HepG2 (cell line): ENCODE results near the gene PHLPP2. TPM values are rescaled to one million over a fixed set of nuclear protein-coding genes. Genes with fewer than 3 reads are reported as not detected.

Source experiments
- E2F5 ChIP-seq: sonication (generic); formaldehyde crosslinking; conservative IDR thresholded peaks from 2 replicates; pipeline ENCODE4 v1.4.0; 2020; ENCODE audit warnings: missing genetic modification reagents
- ETV5 ChIP-seq: IDR thresholded peaks from 2 replicates; pipeline ENCODE4 v1.6.1; 2018; ENCODE audit warnings: missing biosample characterization, missing genetic modification reagents, inconsistent platforms, borderline replicate concordance
- HDAC1 ChIP-seq: sonication (generic); formaldehyde crosslinking; IDR thresholded peaks from 2 replicates; pipeline ENCODE4 v1.5.1; 2020; ENCODE audit warnings: mild to moderate bottlenecking, missing genetic modification reagents
- LCORL ChIP-seq, 2 experiments: fragments of 450-650 bp in 1 of 2; sonication (generic) in 1 of 2; formaldehyde crosslinking in 1 of 2; IDR thresholded peaks; 2 replicates each; pipeline versions ENCODE4 v1.5.0 to v1.6.1; 2017 to 2020; ENCODE audit warnings: antibody characterized with exemption in 1 of 2, missing genetic modification reagents in 1 of 2
- NCOR1 ChIP-seq: fragments of 200-600 bp; sonication (generic); IDR thresholded peaks from 2 replicates; pipeline ENCODE4 v1.7.0; 2017; ENCODE audit warnings: antibody characterized with exemption, low read length, borderline replicate concordance
- SMAD1 ChIP-seq: sonication (generic); formaldehyde crosslinking; IDR thresholded peaks from 2 replicates; pipeline ENCODE4 v1.4.0; 2020; ENCODE audit warnings: missing genetic modification reagents, low read depth, mild to moderate bottlenecking, borderline replicate concordance
- ZBTB7B ChIP-seq: sonication (generic); formaldehyde crosslinking; IDR thresholded peaks from 2 replicates; pipeline ENCODE4 v1.4.0; 2020; ENCODE audit warnings: missing genetic modification reagents
- ZNF263 ChIP-seq: sonication (generic); formaldehyde crosslinking; IDR thresholded peaks from 2 replicates; pipeline ENCODE4 v1.4.0; 2020; ENCODE audit warnings: missing genetic modification reagents
- ZNF329 ChIP-seq: sonication (generic); formaldehyde crosslinking; IDR thresholded peaks from 2 replicates; pipeline ENCODE4 v1.9.0; 2021; ENCODE audit warnings: low read depth, mild to moderate bottlenecking, missing genetic modification reagents
- ZNF44 ChIP-seq: sonication (generic); formaldehyde crosslinking; IDR thresholded peaks from 2 replicates; pipeline ENCODE4 v1.5.1; 2020; ENCODE audit warnings: mild to moderate bottlenecking, missing genetic modification reagents
- ZNF619 ChIP-seq: sonication (generic); formaldehyde crosslinking; IDR thresholded peaks from 2 replicates; pipeline ENCODE4 v1.4.0; 2020; ENCODE audit warnings: mild to moderate bottlenecking, missing genetic modification reagents
- ZNF652 ChIP-seq: IDR thresholded peaks from 2 replicates; pipeline ENCODE4 v1.6.1; 2016; ENCODE audit warnings: low read depth, borderline replicate concordance
- polyA plus RNA-seq, 8 experiments: library from polyadenylated mRNA; depleted of rRNA in 3 of 8; stranded (reverse) in 7 of 8; unstranded in 1 of 8; fragments of >200 nt; fragmentation: Illumina TruSeq in 4 of 8; extraction: Trizol in 4 of 8; gene quantifications; 2 replicates each; pipeline versions ENCODE4 v1.2.1 to v1.2.3, GENCODE V29; 2011 to 2016; ENCODE audit warnings: low read depth in 4 of 8, missing spikeins in 1 of 8, mixed read lengths in 1 of 8; ENCODE audit not compliant: insufficient read depth in 1 of 8
- total RNA-seq, 5 experiments: library from RNA; depleted of rRNA; stranded (reverse); fragments of >200 nt; fragmentation: Illumina TruSeq; extraction: Trizol; gene quantifications; 2 replicates each; pipeline ENCODE4 v1.2.3, GENCODE V29; 2016; ENCODE audit warnings: low read depth in 1 of 5
- TF ChIP-seq, protein P1 (sequence below): sonication (generic); formaldehyde crosslinking; IDR thresholded peaks from 2 replicates; pipeline ENCODE4 v1.5.1; 2020; ENCODE audit warnings: mild to moderate bottlenecking, moderate library complexity, missing genetic modification reagents
- TF ChIP-seq, protein P2 (sequence below): sonication (generic); formaldehyde crosslinking; IDR thresholded peaks from 2 replicates; pipeline ENCODE4 v1.8.1; 2022; ENCODE audit warnings: mild to moderate bottlenecking, missing genetic modification reagents
- TF ChIP-seq, protein P3 (sequence below): sonication (generic); formaldehyde crosslinking; IDR thresholded peaks from 2 replicates; pipeline ENCODE4 v1.5.1; 2020; ENCODE audit warnings: mild to moderate bottlenecking, missing genetic modification reagents
- TF ChIP-seq, protein P4 (sequence below): sonication (generic); formaldehyde crosslinking; IDR thresholded peaks from 2 replicates; pipeline ENCODE4 v1.4.0; 2020; ENCODE audit warnings: missing genetic modification reagents
- TF ChIP-seq, protein P5 (sequence below), 2 experiments: IDR thresholded peaks; 2 replicates each; pipeline ENCODE4 v1.6.1; 2011 to 2012; ENCODE audit warnings: low read length in 2 of 2, borderline replicate concordance in 1 of 2, low read depth in 1 of 2, mild to moderate bottlenecking in 1 of 2, moderate library complexity in 1 of 2

The PHLPP2 gene
- total and polyA plus RNA-seq, 2 of the 13 experiments (the other 11 are each of a cell fraction or from before 2014, with no cell fraction given) = 8.9 TPM

- TF ChIP-seq E2F5 (CRISPR knock-in tag) (no peak), ZNF44 (CRISPR knock-in tag) (no peak), ETV5 (CRISPR knock-in tag) (no peak), ZNF619 (CRISPR knock-in tag) (no peak), NCOR1 (peak; percentile 92), LCORL (IDR thresholded peaks at IDR 0.05) (no peak), LCORL (CRISPR knock-in tag; IDR thresholded peaks at IDR 0.05) (peak; percentile 83), ZNF652 (no peak), SMAD1 (no peak), ZNF263 (CRISPR knock-in tag) (peak; percentile 92), ZNF329 (CRISPR knock-in tag) (no peak), HDAC1 (peak; percentile 40; the same call in 1 of the 2 replicates), ZBTB7B (CRISPR knock-in tag) (no peak)
- TF ChIP-seq, protein P1, sequence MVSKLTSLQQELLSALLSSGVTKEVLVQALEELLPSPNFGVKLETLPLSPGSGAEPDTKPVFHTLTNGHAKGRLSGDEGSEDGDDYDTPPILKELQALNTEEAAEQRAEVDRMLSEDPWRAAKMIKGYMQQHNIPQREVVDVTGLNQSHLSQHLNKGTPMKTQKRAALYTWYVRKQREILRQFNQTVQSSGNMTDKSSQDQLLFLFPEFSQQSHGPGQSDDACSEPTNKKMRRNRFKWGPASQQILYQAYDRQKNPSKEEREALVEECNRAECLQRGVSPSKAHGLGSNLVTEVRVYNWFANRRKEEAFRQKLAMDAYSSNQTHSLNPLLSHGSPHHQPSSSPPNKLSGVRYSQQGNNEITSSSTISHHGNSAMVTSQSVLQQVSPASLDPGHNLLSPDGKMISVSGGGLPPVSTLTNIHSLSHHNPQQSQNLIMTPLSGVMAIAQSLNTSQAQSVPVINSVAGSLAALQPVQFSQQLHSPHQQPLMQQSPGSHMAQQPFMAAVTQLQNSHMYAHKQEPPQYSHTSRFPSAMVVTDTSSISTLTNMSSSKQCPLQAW (CRISPR knock-in tag) = no peak
- TF ChIP-seq, protein P2, sequence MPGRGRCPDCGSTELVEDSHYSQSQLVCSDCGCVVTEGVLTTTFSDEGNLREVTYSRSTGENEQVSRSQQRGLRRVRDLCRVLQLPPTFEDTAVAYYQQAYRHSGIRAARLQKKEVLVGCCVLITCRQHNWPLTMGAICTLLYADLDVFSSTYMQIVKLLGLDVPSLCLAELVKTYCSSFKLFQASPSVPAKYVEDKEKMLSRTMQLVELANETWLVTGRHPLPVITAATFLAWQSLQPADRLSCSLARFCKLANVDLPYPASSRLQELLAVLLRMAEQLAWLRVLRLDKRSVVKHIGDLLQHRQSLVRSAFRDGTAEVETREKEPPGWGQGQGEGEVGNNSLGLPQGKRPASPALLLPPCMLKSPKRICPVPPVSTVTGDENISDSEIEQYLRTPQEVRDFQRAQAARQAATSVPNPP (CRISPR knock-in tag) = no peak
- TF ChIP-seq, protein P3, sequence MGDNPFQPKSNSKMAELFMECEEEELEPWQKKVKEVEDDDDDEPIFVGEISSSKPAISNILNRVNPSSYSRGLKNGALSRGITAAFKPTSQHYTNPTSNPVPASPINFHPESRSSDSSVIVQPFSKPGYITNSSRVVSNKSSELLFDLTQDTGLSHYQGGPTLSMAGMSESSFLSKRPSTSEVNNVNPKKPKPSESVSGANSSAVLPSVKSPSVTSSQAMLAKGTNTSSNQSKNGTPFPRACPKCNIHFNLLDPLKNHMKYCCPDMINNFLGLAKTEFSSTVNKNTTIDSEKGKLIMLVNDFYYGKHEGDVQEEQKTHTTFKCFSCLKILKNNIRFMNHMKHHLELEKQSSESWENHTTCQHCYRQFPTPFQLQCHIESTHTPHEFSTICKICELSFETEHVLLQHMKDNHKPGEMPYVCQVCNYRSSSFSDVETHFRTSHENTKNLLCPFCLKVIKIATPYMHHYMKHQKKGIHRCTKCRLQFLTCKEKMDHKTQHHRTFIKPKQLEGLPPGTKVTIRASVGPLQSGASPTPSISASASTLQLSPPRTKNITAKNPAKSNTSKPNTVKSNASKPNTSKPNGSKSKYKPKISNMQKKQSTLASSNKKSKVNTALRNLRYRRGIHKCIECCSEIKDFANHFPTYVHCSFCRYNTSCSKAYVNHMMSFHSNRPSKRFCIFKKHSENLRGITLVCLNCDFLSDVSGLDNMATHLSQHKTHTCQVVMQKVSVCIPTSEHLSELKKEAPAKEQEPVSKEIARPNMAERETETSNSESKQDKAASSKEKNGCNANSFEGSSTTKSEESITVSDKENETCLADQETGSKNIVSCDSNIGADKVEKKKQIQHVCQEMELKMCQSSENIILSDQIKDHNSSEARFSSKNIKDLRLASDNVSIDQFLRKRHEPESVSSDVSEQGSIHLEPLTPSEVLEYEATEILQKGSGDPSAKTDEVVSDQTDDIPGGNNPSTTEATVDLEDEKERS (CRISPR knock-in tag) = no peak; the same call in 1 of the 2 replicates
- TF ChIP-seq, protein P4, sequence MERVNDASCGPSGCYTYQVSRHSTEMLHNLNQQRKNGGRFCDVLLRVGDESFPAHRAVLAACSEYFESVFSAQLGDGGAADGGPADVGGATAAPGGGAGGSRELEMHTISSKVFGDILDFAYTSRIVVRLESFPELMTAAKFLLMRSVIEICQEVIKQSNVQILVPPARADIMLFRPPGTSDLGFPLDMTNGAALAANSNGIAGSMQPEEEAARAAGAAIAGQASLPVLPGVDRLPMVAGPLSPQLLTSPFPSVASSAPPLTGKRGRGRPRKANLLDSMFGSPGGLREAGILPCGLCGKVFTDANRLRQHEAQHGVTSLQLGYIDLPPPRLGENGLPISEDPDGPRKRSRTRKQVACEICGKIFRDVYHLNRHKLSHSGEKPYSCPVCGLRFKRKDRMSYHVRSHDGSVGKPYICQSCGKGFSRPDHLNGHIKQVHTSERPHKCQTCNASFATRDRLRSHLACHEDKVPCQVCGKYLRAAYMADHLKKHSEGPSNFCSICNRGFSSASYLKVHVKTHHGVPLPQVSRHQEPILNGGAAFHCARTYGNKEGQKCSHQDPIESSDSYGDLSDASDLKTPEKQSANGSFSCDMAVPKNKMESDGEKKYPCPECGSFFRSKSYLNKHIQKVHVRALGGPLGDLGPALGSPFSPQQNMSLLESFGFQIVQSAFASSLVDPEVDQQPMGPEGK = peak; percentile 18; the same call in 1 of the 2 replicates
- TF ChIP-seq, protein P5, sequence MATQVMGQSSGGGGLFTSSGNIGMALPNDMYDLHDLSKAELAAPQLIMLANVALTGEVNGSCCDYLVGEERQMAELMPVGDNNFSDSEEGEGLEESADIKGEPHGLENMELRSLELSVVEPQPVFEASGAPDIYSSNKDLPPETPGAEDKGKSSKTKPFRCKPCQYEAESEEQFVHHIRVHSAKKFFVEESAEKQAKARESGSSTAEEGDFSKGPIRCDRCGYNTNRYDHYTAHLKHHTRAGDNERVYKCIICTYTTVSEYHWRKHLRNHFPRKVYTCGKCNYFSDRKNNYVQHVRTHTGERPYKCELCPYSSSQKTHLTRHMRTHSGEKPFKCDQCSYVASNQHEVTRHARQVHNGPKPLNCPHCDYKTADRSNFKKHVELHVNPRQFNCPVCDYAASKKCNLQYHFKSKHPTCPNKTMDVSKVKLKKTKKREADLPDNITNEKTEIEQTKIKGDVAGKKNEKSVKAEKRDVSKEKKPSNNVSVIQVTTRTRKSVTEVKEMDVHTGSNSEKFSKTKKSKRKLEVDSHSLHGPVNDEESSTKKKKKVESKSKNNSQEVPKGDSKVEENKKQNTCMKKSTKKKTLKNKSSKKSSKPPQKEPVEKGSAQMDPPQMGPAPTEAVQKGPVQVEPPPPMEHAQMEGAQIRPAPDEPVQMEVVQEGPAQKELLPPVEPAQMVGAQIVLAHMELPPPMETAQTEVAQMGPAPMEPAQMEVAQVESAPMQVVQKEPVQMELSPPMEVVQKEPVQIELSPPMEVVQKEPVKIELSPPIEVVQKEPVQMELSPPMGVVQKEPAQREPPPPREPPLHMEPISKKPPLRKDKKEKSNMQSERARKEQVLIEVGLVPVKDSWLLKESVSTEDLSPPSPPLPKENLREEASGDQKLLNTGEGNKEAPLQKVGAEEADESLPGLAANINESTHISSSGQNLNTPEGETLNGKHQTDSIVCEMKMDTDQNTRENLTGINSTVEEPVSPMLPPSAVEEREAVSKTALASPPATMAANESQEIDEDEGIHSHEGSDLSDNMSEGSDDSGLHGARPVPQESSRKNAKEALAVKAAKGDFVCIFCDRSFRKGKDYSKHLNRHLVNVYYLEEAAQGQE (IDR thresholded peaks at IDR 0.05; ENCODE audit: borderline replicate concordance in 1 of 2, low read depth in 1 of 2, low read length in 2 of 2) = peak in 1 of 2 experiments; percentile 27; a peak in 1 of 4 replicates
Measured at GRCh38 chr16:71670537-71670936, 54.0 kb downstream of the PHLPP2 start (continued).
